KMS-11 (cell line): Measurements from ENCODE around the gene OR11H6.
"Not testable (repeated sequence)": the region's sequence is repeated elsewhere in the genome, so short reads cannot be mapped to it uniquely, and the experiment has no call there.

ENCODE experiments used
- H2AFZ ChIP-seq: fragments of 200-600 bp; sonication (generic); 2 replicates; pipeline ENCODE4 v1.6.1; 2016; ENCODE audit warnings: antibody characterized with exemption, mixed run types, low read depth
- H3K27ac ChIP-seq: fragments of 200-600 bp; sonication (generic); 2 replicates; pipeline ENCODE4 v1.6.1; 2016; ENCODE audit warnings: mild to moderate bottlenecking, mixed run types
- H3K27me3 ChIP-seq: fragments of 200-600 bp; sonication (generic); 2 replicates; pipeline ENCODE4 v1.6.1; 2017; ENCODE audit warnings: mild to moderate bottlenecking, low read depth, mixed run types, moderate library complexity; ENCODE audit not compliant: insufficient read depth
- H3K36me3 ChIP-seq: fragments of 200-600 bp; sonication (generic); 2 replicates; pipeline ENCODE4 v1.6.1; 2017; ENCODE audit warnings: mild to moderate bottlenecking, mixed run types; ENCODE audit not compliant: insufficient read depth
- H3K4me1 ChIP-seq: fragments of 200-600 bp; sonication (generic); 2 replicates; pipeline ENCODE4 v1.6.1; 2016; ENCODE audit warnings: mild to moderate bottlenecking, low read depth, mixed run types; ENCODE audit not compliant: poor library complexity, severe bottlenecking
- H3K4me2 ChIP-seq: fragments of 200-600 bp; sonication (generic); 2 replicates; pipeline ENCODE4 v1.7.0; 2016; ENCODE audit warnings: mild to moderate bottlenecking, mixed run types
- H3K4me3 ChIP-seq: fragments of 200-600 bp; sonication (generic); IDR thresholded peaks from 2 replicates; pipeline ENCODE4 v1.6.1; 2017; ENCODE audit warnings: low read depth, low read length, mixed read lengths; ENCODE audit not compliant: insufficient read depth
- H3K79me2 ChIP-seq: fragments of 200-600 bp; sonication (generic); 2 replicates; pipeline ENCODE4 v1.6.1; 2016; ENCODE audit warnings: low read depth, mixed run types; ENCODE audit not compliant: insufficient read depth
- H3K9ac ChIP-seq: fragments of 200-600 bp; sonication (generic); 2 replicates; pipeline ENCODE4 v1.6.1; 2016; ENCODE audit warnings: mild to moderate bottlenecking, mixed run types
- H4K20me1 ChIP-seq: fragments of 200-600 bp; sonication (generic); 2 replicates; pipeline ENCODE4 v1.6.1; 2016; ENCODE audit warnings: mild to moderate bottlenecking, mixed run types; ENCODE audit not compliant: insufficient read depth
- CTCF ChIP-seq: fragments of 200-600 bp; sonication (generic); conservative IDR thresholded peaks from 2 replicates; pipeline ENCODE4 v1.6.1; 2017; ENCODE audit warnings: low read depth, mild to moderate bottlenecking, antibody characterized with exemption, low read length, moderate library complexity, mixed read lengths

OR11H6 gene

GRCh38 chr14:20194101-20194500 is 29.4 kb upstream of the OR11H6 start:
- H3K27ac ChIP-seq: no peak overlapping the region
- no peak overlapping the region for H2AFZ ChIP-seq
- H3K36me3 ChIP-seq: no peaks in the 10 kb centered on the region
- no peaks in the 10 kb centered on the region for H3K27me3 ChIP-seq
- H3K4me2 ChIP-seq: no peak overlapping the region
- no peak overlapping the region for H3K9ac ChIP-seq
- no peak for TF ChIP-seq CTCF
- H3K4me3 ChIP-seq: no peak overlapping the region
- no peaks in the 10 kb centered on the region for H3K4me1 ChIP-seq
- no peaks in the 10 kb centered on the region for H3K79me2 ChIP-seq
- H4K20me1 ChIP-seq: no peaks in the 10 kb centered on the region

DNA sequence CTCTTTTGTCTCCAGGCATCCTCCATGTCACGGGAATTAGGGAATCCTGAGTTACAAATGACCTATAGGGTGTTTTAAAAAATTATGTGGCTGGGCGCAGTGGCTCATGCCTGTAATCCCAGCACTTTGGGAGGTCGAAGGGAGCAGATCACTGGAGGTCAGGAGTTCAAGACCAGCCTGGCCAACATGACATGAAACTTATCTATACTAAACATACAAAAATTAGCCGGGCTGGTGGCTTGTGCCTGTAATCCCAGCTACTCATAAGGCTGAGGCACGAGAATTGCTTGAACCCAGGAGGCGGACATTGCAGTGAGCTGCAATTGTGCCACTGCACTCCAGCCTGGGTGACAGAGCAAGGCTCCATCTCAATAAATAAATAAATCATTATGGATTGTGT is 28.3 kb upstream of the OR11H6 start:
- not testable (repeated sequence) for H2AFZ ChIP-seq, H3K4me2 ChIP-seq

DNA sequence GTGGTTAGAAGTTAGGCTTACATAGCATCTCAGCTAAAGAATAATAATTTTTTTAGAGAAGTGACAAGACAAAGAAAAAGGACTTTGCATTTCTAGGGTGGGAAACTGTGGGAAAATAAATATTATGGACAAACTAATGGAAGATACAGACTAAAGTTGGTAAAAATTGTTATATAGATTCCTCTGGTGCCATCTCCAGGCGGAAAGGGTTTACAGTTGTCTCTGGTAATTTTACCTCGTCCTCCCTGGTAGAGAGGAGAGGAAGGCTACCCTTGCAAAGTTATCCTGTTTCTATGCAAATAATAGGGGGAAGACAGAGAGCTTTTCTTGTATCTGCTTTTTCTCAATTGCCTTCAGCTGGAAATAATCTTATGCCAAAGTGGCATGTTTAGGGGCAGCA is 27.6 kb upstream of the OR11H6 start:
- Histone ChIP-seq H3K9ac (no peak overlapping the region), H3K79me2 (no peaks in the 10 kb centered on the region), H3K4me1 (no peaks in the 10 kb centered on the region), H3K36me3 (no peaks in the 10 kb centered on the region), H3K27me3 (no peaks in the 10 kb centered on the region), H3K4me3 (no peak overlapping the region), H2AFZ (no peak overlapping the region), H3K27ac (no peak overlapping the region), H4K20me1 (no peaks in the 10 kb centered on the region), H3K4me2 (no peak overlapping the region)
- TF ChIP-seq CTCF: no peak

More for the DNA sequence above, 28.3 kb upstream of the OR11H6 start:
- H3K27ac ChIP-seq, H4K20me1 ChIP-seq, H3K4me1 ChIP-seq, H3K9ac ChIP-seq, H3K36me3 ChIP-seq, H3K4me3 ChIP-seq, H3K79me2 ChIP-seq, H3K27me3 ChIP-seq: not testable (repeated sequence)

DNA sequence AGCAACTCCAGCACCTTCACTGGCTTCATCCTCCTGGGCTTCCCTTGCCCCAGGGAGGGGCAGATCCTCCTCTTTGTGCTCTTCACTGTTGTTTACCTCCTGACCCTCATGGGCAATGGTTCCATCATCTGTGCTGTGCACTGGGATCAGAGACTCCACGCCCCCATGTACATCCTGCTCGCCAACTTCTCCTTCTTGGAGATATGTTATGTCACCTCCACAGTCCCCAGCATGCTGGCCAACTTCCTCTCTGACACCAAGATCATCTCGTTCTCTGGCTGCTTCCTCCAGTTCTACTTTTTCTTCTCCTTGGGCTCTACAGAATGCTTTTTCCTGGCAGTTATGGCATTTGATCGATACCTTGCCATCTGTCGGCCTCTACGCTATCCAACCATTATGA is 26.1 kb upstream of the OR11H6 start:
- Histone ChIP-seq H3K4me2 (no peak overlapping the region), H3K79me2 (no peaks in the 10 kb centered on the region), H4K20me1 (no peaks in the 10 kb centered on the region), H3K27ac (no peak overlapping the region), H3K4me1 (no peaks in the 10 kb centered on the region), H3K4me3 (no peak overlapping the region), H3K27me3 (no peaks in the 10 kb centered on the region), H3K9ac (no peak overlapping the region), H2AFZ (no peak overlapping the region), H3K36me3 (no peaks in the 10 kb centered on the region)
- no peak for TF ChIP-seq CTCF

DNA sequence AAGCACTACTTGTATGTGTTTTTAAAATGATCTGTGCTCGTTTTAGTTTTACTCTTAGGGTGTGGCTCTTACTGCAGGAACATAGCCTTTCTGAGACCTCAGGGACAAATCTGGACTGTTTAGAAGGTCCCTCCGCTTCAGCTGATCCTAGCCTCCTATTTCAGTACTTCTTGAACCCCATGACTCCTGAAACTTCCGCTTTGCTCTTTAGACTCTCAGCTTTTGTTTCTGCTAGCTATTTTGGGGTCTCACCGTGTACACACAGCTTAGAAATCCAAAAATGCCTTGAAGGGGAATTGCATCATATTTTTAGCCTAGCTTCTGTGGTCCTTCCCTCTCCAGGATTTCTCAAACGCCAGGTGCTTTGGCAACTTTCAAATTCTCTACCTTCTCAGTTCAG is 24.5 kb upstream of the OR11H6 start:
- no peaks in the 10 kb centered on the region for H3K79me2 ChIP-seq
- no peak overlapping the region for H3K4me2 ChIP-seq
- H3K27ac ChIP-seq: no peak overlapping the region
- TF ChIP-seq CTCF: no peak
- H3K4me1 ChIP-seq: no peaks in the 10 kb centered on the region
- no peak overlapping the region for H2AFZ ChIP-seq
- H3K27me3 ChIP-seq: no peaks in the 10 kb centered on the region
- no peak overlapping the region for H3K9ac ChIP-seq
- H3K4me3 ChIP-seq: no peak overlapping the region
- no peaks in the 10 kb centered on the region for H4K20me1 ChIP-seq
- no peaks in the 10 kb centered on the region for H3K36me3 ChIP-seq
